ENCODE measurements around the gene LEPR. TPM values are rescaled to one million over a fixed set of nuclear protein-coding genes. Genes with fewer than 3 reads are reported as not detected.

The LEPR gene
- total RNA-seq, 2 donors from 2014 or later: 5.3 to 7.8 TPM

- Histone ChIP-seq H3K27ac (no peak overlapping the region), H3K9me3 (no peaks in the 10 kb centered on the region), H3K4me3 (no peak overlapping the region), H3K4me1 (peaks cover 30% of the 10 kb centered on the region), H3K36me3 (replicated peaks in 1 of 2; ENCODE audit: insufficient read depth in 1 of 2, low read depth in 2 of 2) (peaks cover 0 to 7% of the 10 kb centered on the region in 2 donors), H3K27me3 (no peaks in the 10 kb centered on the region)
- 87 to 92% methylated on average over 2 of the region's 2 CpGs for WGBS, 2 donors
- DNase-seq (no peak), ATAC-seq (no peak)
- TF ChIP-seq CTCF (IDR thresholded peaks at IDR 0.05) (no peak), POLR2A (IDR thresholded peaks at IDR 0.05) (no peak)
- intact Hi-C loops (cut with DNase I): no loop called here
Measured at GRCh38 chr1:65425006-65425405, 4.5 kb downstream of the LEPR start.

- Histone ChIP-seq H3K4me3 (no peak overlapping the region), H3K9me3 (no peaks in the 10 kb centered on the region), H3K36me3 (replicated peaks in 1 of 2; ENCODE audit: insufficient read depth in 1 of 2, low read depth in 2 of 2) (peaks cover 0 to 7% of the 10 kb centered on the region in 2 donors), H3K27ac (no peak overlapping the region), H3K27me3 (no peaks in the 10 kb centered on the region), H3K4me1 (peaks cover 30% of the 10 kb centered on the region)
- no peak for TF ChIP-seq POLR2A (IDR thresholded peaks at IDR 0.05)
- TF ChIP-seq CTCF (IDR thresholded peaks at IDR 0.05): no peak
- ATAC-seq (no peak), DNase-seq (no peak)
- 87 to 94% methylated on average over 3 of the region's 3 CpGs for WGBS, 2 donors
- intact Hi-C loops (cut with DNase I): no loop called here
Measured at GRCh38 chr1:65425697-65426096, 5.2 kb downstream of the LEPR start.

- Histone ChIP-seq H3K36me3 (replicated peaks in 1 of 2; ENCODE audit: insufficient read depth in 1 of 2, low read depth in 2 of 2) (peaks cover 5 to 14% of the 10 kb centered on the region in 2 donors), H3K4me3 (no peak overlapping the region), H3K27ac (peak overlapping the region in 1 of 4 donors; percentile 14), H3K27me3 (no peaks in the 10 kb centered on the region), H3K4me1 (peaks cover 6% of the 10 kb centered on the region), H3K9me3 (no peaks in the 10 kb centered on the region)
- ATAC-seq (no peak), DNase-seq (no peak)
- TF ChIP-seq POLR2A (IDR thresholded peaks at IDR 0.05): no peak
- TF ChIP-seq CTCF (IDR thresholded peaks at IDR 0.05): no peak
- intact Hi-C loops (cut with DNase I): no loop called here
- WGBS, 2 donors: 81 to 94% methylated on average over 2 of the region's 2 CpGs
Measured at GRCh38 chr1:65429078-65429477, 8.6 kb downstream of the LEPR start.

GRCh38 chr1:65429806-65430205, 9.3 kb downstream of the LEPR start:
- Histone ChIP-seq H3K4me3 (no peak overlapping the region), H3K27ac (peak overlapping the region in 1 of 4 donors; percentile 24), H3K36me3 (replicated peaks in 1 of 2; ENCODE audit: insufficient read depth in 1 of 2, low read depth in 2 of 2) (peaks cover 5 to 14% of the 10 kb centered on the region in 2 donors), H3K4me1 (no peaks in the 10 kb centered on the region), H3K27me3 (no peaks in the 10 kb centered on the region), H3K9me3 (no peaks in the 10 kb centered on the region)
- intact Hi-C loops (cut with DNase I): no loop called here
- DNase-seq (no peak), ATAC-seq (no peak)
- TF ChIP-seq CTCF (IDR thresholded peaks at IDR 0.05) (no peak), POLR2A (IDR thresholded peaks at IDR 0.05) (no peak)
- 73 to 75% methylated on average over 7 of the region's 7 CpGs for WGBS, 2 donors

- no peaks in the 10 kb centered on the region for H3K27me3 ChIP-seq
- intact Hi-C loops (cut with DNase I): no loop called here
- H3K9me3 ChIP-seq: no peaks in the 10 kb centered on the region
- H3K4me1 ChIP-seq: no peaks in the 10 kb centered on the region
- WGBS, 2 donors: 0 to 49% methylated on average over 1 of the region's 1 CpG
- H3K4me3 ChIP-seq: no peak overlapping the region
- no peak overlapping the region for H3K27ac ChIP-seq
- H3K36me3 ChIP-seq (replicated peaks in 1 of 2; ENCODE audit: insufficient read depth in 1 of 2, low read depth in 2 of 2): peaks cover 5 to 14% of the 10 kb centered on the region in 2 donors
- no peak for TF ChIP-seq POLR2A (IDR thresholded peaks at IDR 0.05)
- TF ChIP-seq CTCF (IDR thresholded peaks at IDR 0.05): peak; percentile 18 to 60 (median 52)
- DNase-seq (peak in 1 of 4 donors; percentile 26), ATAC-seq (peak; percentile 33)
Measured at GRCh38 chr1:65431111-65431705, 10.7 kb downstream of the LEPR start.

Measured in body of pancreas (tissue), 4 donors.